ENCODE data around the gene MAGI3.

- TF ChIP-seq ATF3 (IDR thresholded peaks at IDR 0.05) (no peak), CTCF (IDR thresholded peaks at IDR 0.05; ENCODE audit: low read depth, low read length, missing input control) (no peak), RAD21 (IDR thresholded peaks at IDR 0.05) (no peak), JUND (IDR thresholded peaks at IDR 0.05) (no peak), ZBTB33 (IDR thresholded peaks at IDR 0.05) (no peak), GABPA (IDR thresholded peaks at IDR 0.05 in 1 of 2, conservative IDR thresholded peaks at IDR 0.05 in 1 of 2) (no peak), REST (IDR thresholded peaks at IDR 0.05) (no peak)
These were observed 121.0 kb downstream of the MAGI3 start for GRCh38 chr1:113511269-113511668.

Measured in liver (tissue), 3 donors.